LNCAP (cell line): ENCODE measurements around the gene INTS1.

Source experiments
- CTCF ChIP-seq: fragments of 450-650 bp; IDR thresholded peaks from 2 replicates; pipeline ENCODE4 v1.5.1; 2017; ENCODE audit warnings: mild to moderate bottlenecking

Gene INTS1

DNA sequence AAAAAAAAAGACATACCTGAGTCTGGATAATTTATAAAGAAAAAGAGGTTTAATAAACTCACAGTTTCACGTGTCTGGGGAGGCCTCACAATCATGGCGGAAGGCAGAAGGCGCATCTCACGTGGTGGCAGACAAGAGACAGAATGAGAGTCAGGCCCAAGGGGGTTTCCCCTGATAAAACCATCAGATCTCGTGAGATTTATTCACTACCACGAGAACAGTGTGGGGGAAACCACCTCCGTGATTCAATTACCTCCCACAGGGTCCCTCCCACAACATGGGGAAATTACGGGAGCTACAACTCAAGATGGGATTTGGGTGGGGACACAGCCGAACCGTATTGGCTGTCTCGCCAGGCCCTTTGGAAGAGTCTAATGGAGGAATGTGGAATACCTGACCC, 17.3 kb upstream of the INTS1 start:
- no peak for TF ChIP-seq CTCF

- no peak for TF ChIP-seq CTCF
These were observed 16.5 kb upstream of the INTS1 start for GRCh38 chr7:1520539-1521234.

- TF ChIP-seq CTCF = no peak
These were observed 12.5 kb upstream of the INTS1 start for GRCh38 chr7:1516586-1517251.

DNA sequence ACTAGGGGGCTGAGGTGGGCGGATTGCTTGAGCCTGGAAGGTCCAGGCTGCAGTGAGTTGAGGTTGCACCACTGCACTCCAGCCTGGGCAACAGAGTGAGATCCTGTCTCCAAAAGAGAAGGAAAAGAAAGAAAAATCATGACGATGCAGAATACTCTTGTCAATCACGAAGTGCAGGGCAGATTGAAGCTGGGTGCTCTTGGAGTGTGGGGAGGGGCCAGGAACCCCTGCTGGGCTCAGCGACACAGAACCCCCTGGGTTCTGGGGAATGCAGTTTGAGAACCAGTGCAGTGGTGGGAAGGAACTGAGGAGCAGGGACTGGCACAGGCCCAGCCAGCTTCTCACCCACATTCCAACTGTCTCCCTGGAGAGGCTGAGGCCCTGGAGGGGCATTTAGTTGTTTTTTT, 10.8 kb upstream of the INTS1 start:
- TF ChIP-seq CTCF = no peak

DNA sequence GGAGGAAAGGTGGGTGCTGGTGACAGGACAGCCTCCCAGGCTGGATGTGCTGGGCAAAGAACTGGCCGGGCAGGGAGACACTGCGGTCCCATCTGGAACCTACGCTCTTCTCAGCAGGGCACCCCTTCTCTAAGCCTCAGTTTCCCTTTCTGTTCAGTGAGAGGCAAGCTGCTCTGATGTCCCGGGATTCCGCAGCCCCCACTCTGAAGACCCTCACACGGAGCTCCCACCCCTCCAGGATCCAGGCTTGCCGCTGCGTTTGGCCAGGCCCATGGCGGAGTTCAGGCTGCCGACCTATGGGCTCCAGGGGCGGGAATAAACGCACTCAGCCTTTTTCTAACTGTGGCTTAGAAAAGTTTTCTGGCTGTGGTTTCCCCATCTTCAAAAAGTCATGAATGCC, 10.2 kb upstream of the INTS1 start:
- no peak for TF ChIP-seq CTCF

DNA sequence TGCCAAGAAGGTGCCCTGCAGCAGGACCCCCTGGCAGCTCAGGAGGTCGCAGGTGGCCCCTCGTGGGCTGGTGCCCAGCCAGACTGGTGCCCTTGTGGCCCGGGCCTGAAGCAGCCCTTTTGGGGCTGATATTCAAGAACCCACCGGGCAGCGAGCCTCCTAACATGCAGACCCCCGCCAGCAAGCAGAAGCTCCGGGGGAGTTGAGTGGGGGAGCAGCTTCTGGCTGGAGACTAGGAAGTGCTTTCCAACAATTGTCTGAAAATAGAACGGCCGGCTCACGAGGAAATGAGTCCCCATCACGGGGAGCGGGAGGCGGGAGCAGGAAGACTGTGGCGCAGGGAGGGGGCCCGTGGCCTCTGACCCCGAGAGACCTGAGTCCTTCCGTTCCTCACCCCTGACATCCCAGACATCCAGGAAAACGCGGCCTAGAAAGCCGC, 9.5 kb upstream of the INTS1 start:
- TF ChIP-seq CTCF = no peak

- no peak for TF ChIP-seq CTCF
These were observed 8.8 kb upstream of the INTS1 start for GRCh38 chr7:1512781-1513656.
